HUES64 (cell line): ENCODE results near the gene AKAP17A.

ENCODE experiments used
- H3K27ac ChIP-seq: 2 replicates; pipeline ENCODE4 v1.7.0; 2013; ENCODE audit warnings: low read depth, low read length, inconsistent platforms
- H3K27me3 ChIP-seq: 2 replicates; pipeline ENCODE4 v1.6.1; 2013; ENCODE audit warnings: mild to moderate bottlenecking, low read length; ENCODE audit not compliant: insufficient read depth
- H3K36me3 ChIP-seq: 2 replicates; pipeline ENCODE4 v1.6.1; 2013; ENCODE audit warnings: mild to moderate bottlenecking, low read length; ENCODE audit not compliant: insufficient read depth
- H3K4me1 ChIP-seq: 2 replicates; pipeline ENCODE4 v1.6.1; 2013; ENCODE audit warnings: mild to moderate bottlenecking, low read length, moderate library complexity; ENCODE audit not compliant: insufficient read depth
- H3K4me3 ChIP-seq: 2 replicates; pipeline ENCODE4 v1.5.1; 2013; ENCODE audit warnings: mild to moderate bottlenecking, low read length, moderate library complexity
- H3K9ac ChIP-seq: 2 replicates; pipeline ENCODE4 v1.6.1; 2013; ENCODE audit warnings: mild to moderate bottlenecking, low read depth, low read length
- H3K9me3 ChIP-seq: 2 replicates; pipeline ENCODE4 v1.6.1; 2013; ENCODE audit warnings: low read depth, low read length; ENCODE audit not compliant: insufficient read depth
- WGBS: fragments of 150-250, 120-280 bp; methylation state at CpG from one replicate; pipeline ENCODE4 v1.1.7; 2013; ENCODE audit warnings: missing lambda C conversion rate; 5-methylcytosine and 5-hydroxymethylcytosine counted together

Gene AKAP17A

GRCh38 chrX:1599791-1600405, 8.5 kb downstream of the AKAP17A start:
- Histone ChIP-seq H3K9me3 (no peaks in the 10 kb centered on the region), H3K9ac (no peak overlapping the region), H3K4me1 (no peaks in the 10 kb centered on the region), H3K4me3 (no peak overlapping the region), H3K27ac (no peak overlapping the region), H3K27me3 (no peaks in the 10 kb centered on the region), H3K36me3 (peaks cover 80% of the 10 kb centered on the region)
- WGBS = 96% methylated on average over 36 of the region's 36 CpGs

GRCh38 chrX:1600406-1601050, 9.1 kb downstream of the AKAP17A start:
- Histone ChIP-seq H3K9me3 (no peaks in the 10 kb centered on the region), H3K4me3 (no peak overlapping the region), H3K9ac (no peak overlapping the region), H3K36me3 (peaks cover 74% of the 10 kb centered on the region), H3K4me1 (no peaks in the 10 kb centered on the region), H3K27me3 (no peaks in the 10 kb centered on the region), H3K27ac (no peak overlapping the region)
- 96% methylated on average over 52 of the region's 52 CpGs for WGBS

GRCh38 chrX:1601051-1601767, 9.8 kb downstream of the AKAP17A start:
- Histone ChIP-seq H3K9ac (no peak overlapping the region), H3K4me3 (no peak overlapping the region), H3K36me3 (peaks cover 67% of the 10 kb centered on the region), H3K9me3 (no peaks in the 10 kb centered on the region), H3K27ac (no peak overlapping the region), H3K27me3 (no peaks in the 10 kb centered on the region), H3K4me1 (no peaks in the 10 kb centered on the region)
- 97% methylated on average over 58 of the region's 58 CpGs for WGBS

DNA sequence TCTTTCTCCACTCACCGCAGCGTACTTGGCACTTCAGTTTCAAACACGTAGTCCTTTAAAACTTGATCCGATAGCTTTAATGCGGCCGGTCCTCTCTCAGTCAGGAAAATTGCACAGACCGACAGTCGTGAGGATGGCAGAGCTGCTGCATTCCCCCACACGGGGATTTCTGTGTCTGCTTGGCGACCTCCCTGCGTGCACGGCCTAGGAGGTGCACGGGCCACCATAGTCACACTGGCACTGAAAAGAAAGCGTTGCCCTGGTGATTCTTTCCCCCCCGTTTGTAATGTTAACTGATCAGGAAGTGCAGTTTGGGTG, 10.3 kb downstream of the AKAP17A start:
- no peaks in the 10 kb centered on the region for H3K9me3 ChIP-seq
- H3K27me3 ChIP-seq = no peaks in the 10 kb centered on the region
- no peaks in the 10 kb centered on the region for H3K4me1 ChIP-seq
- no peak overlapping the region for H3K4me3 ChIP-seq
- H3K9ac ChIP-seq = no peak overlapping the region
- no peak overlapping the region for H3K27ac ChIP-seq
- 94% methylated on average over 15 of the region's 15 CpGs for WGBS
- H3K36me3 ChIP-seq = peaks cover 64% of the 10 kb centered on the region

GRCh38 chrX:1602299-1602698, 10.9 kb downstream of the AKAP17A start:
- Histone ChIP-seq H3K27ac (no peak overlapping the region), H3K9ac (no peak overlapping the region), H3K9me3 (no peaks in the 10 kb centered on the region), H3K4me3 (no peak overlapping the region), H3K36me3 (peaks cover 58% of the 10 kb centered on the region), H3K27me3 (no peaks in the 10 kb centered on the region), H3K4me1 (no peaks in the 10 kb centered on the region)
- WGBS = 97% methylated on average over 12 of the region's 12 CpGs

GRCh38 chrX:1606496-1606895, 15.1 kb downstream of the AKAP17A start:
- no peak overlapping the region for H3K9ac ChIP-seq
- WGBS = 96% methylated on average over 10 of the region's 11 CpGs
- no peak overlapping the region for H3K4me3 ChIP-seq
- H3K36me3 ChIP-seq = peaks cover 19% of the 10 kb centered on the region
- no peak overlapping the region for H3K27ac ChIP-seq
- no peaks in the 10 kb centered on the region for H3K9me3 ChIP-seq
- H3K4me1 ChIP-seq = no peaks in the 10 kb centered on the region
- H3K27me3 ChIP-seq = no peaks in the 10 kb centered on the region

DNA sequence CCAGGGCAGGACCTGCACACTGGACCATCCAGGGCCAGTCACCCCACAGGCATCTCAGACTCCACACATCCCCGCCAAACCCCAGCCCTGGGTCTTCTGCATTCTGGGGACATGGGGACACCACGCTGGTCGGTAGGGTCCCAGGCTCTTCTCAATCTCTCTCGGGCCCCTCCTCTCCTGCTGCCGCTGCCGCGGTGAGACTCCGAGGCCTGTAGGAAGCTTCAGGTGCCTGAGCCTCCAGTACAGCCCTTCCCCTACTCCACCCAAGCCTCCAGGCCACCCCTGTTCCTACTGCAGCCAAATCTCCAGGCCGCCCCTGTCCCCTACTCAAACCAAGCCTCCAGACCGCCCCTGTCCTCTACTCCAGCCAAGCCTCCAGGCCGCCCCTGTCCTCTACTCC, 17.9 kb downstream of the AKAP17A start:
- Histone ChIP-seq H3K4me3 (no peak overlapping the region), H3K4me1 (no peaks in the 10 kb centered on the region), H3K36me3 (no peaks in the 10 kb centered on the region), H3K9me3 (no peaks in the 10 kb centered on the region), H3K27ac (no peak overlapping the region), H3K9ac (no peak overlapping the region), H3K27me3 (no peaks in the 10 kb centered on the region)
- WGBS = 91% methylated on average over 10 of the region's 11 CpGs

GRCh38 chrX:1609762-1610161, 18.4 kb downstream of the AKAP17A start:
- WGBS = 83% methylated on average over 10 of the region's 10 CpGs
- no peaks in the 10 kb centered on the region for H3K36me3 ChIP-seq
- H3K4me3 ChIP-seq = no peak overlapping the region
- no peak overlapping the region for H3K27ac ChIP-seq
- H3K4me1 ChIP-seq = no peaks in the 10 kb centered on the region
- no peaks in the 10 kb centered on the region for H3K9me3 ChIP-seq
- H3K27me3 ChIP-seq = no peaks in the 10 kb centered on the region
- no peak overlapping the region for H3K9ac ChIP-seq

- Histone ChIP-seq H3K9ac (no peak overlapping the region), H3K27ac (no peak overlapping the region), H3K36me3 (no peaks in the 10 kb centered on the region), H3K27me3 (no peaks in the 10 kb centered on the region), H3K9me3 (no peaks in the 10 kb centered on the region), H3K4me3 (no peak overlapping the region), H3K4me1 (no peaks in the 10 kb centered on the region)
- 86% methylated on average over 15 of the region's 15 CpGs for WGBS
These were observed 18.8 kb downstream of the AKAP17A start for GRCh38 chrX:1610166-1610565.

DNA sequence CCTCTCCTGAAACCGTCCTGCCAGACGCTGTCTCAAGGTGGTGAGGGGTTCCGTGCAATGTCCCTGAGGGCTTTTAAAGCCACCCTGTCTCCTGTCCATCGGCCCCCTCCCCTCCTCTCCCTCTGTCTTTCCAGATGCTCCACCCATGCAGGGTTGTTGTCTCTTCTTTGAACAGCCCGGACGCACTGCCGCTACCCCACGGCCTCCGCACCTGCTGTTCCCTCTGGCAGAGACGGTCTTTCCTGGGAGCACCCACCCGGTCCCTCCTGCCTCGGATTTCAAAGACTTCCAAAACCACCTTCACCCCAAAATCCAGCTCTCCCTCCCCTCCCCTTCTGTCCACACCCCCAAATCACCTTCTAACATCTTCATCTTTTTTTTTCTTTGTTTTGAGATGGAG, 19.3 kb downstream of the AKAP17A start:
- Histone ChIP-seq H3K27me3 (no peaks in the 10 kb centered on the region), H3K4me1 (no peaks in the 10 kb centered on the region), H3K27ac (no peak overlapping the region), H3K4me3 (no peak overlapping the region), H3K9me3 (no peaks in the 10 kb centered on the region), H3K9ac (no peak overlapping the region), H3K36me3 (no peaks in the 10 kb centered on the region)
- WGBS = 87% methylated on average over 12 of the region's 12 CpGs

DNA sequence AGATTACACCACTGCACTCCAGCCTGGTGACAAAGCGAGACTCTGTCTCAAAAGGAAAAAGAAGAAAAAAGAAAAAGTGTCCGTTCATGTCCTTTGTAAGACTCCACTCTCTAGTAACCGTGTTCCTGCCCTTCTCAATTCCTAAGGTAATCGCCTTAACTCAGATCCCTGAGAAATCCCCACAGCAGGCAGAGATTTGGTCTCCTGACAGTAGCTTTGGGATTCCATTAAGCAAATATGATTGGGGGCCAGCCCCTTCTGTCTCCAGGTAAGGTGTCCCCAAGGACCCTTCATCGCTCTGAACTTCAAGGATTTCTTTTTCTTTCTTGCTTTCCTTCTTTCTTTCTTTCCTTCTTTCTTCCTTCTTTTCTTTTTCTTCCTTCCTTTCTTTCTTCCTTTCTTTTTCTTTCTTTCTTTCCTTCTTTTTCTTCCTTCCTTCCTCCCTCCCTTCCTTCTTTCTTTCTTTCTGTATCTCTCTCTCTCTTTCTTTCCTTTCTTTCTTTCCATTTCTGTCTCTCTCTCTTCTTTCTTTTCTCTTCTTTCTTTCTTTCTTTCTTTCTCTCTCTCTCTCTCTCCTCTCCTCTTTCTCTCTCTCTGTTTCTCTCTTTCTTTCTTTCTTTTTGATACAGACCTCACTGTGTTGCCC, 21.4 kb downstream of the AKAP17A start:
- no peaks in the 10 kb centered on the region for H3K36me3 ChIP-seq

More for the DNA sequence above, 21.4 kb downstream of the AKAP17A start:
- no peak overlapping the region for H3K9ac ChIP-seq
- H3K4me3 ChIP-seq = no peak overlapping the region
- WGBS = over 99% methylated on average over 5 of the region's 5 CpGs
- H3K9me3 ChIP-seq = no peaks in the 10 kb centered on the region
- H3K27ac ChIP-seq = no peak overlapping the region
- H3K4me1 ChIP-seq = no peaks in the 10 kb centered on the region
- no peaks in the 10 kb centered on the region for H3K27me3 ChIP-seq
